Measurements from ENCODE around the gene BTNL9. TPM values are rescaled to one million over a fixed set of nuclear protein-coding genes. Genes with fewer than 3 reads are reported as not detected.

BTNL9 gene
- polyA plus RNA-seq, 3 donors = not detected

DNA sequence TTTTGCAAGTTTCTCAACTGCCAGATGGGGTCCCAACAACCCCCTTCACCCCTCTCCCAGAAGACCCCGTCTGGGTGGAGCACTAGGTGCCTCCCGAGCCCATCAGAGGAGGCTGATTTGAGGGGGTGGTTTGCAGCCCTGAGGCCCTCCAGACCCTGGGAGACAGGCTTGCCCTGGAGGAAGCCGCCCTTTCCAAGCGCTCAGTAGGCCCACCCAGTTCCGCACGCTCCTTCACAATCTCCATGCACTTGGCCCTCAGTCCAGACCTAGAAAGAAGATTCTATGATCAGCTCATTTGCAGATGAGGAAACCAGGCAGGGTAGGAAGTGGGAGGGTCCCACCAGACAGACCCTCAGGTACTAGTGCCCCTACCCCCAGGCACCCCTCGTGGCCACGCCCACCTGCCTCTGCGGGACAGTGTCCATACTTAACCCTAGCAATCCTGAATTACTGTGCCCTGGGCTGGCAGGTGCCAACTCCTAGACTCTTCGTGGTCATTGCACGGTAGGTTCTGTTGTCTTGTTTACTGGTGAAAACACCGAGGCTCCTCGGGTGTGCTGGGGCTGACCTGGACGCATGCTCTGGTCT is 68.6 kb downstream of the BTNL9 start:
- Mint-ChIP-seq H3K27me3 (ENCODE audit: low read depth in 3 of 3) (peaks cover 35 to 68% (median 45%) of the 10 kb centered on the region in 3 donors), H3K9me3 (peaks cover 0 to 12% (median 2%) of the 10 kb centered on the region in 7 donors), H3K4me1 (peaks cover 10% of the 10 kb centered on the region), H3K27ac (no peak overlapping the region), H3K36me3 (peaks cover 0 to 1% of the 10 kb centered on the region in 2 donors), H3K4me3 (no peak overlapping the region)
- Histone ChIP-seq H3K27ac (ENCODE audit: low read depth in 1 of 2, low read length in 2 of 2) (no peak overlapping the region), H2AFZ (ENCODE audit: insufficient read depth, low read depth, low read length, poor library complexity, severe bottlenecking) (no peak overlapping the region), H3K27me3 (ENCODE audit: control insufficient read depth in 2 of 2, insufficient read depth in 2 of 2, low read length in 2 of 2) (peaks cover 2 to 29% of the 10 kb centered on the region in 2 donors), H3K4me3 (replicated peaks in 1 of 3; ENCODE audit: low read depth in 2 of 3, low read length in 3 of 3) (no peak overlapping the region), H3K4me2 (replicated peaks; ENCODE audit: extremely low read depth, low read length, poor library complexity, severe bottlenecking) (no peak overlapping the region), H3K36me3 (replicated peaks in 1 of 2; ENCODE audit: control insufficient read depth in 1 of 2, insufficient read depth in 2 of 2, low read length in 2 of 2) (no peaks in the 10 kb centered on the region), H3K4me1 (ENCODE audit: control insufficient read depth in 1 of 2, insufficient read depth in 2 of 2, low read length in 2 of 2) (no peaks in the 10 kb centered on the region), H3K79me2 (ENCODE audit: insufficient read depth, low read length) (no peaks in the 10 kb centered on the region), H4K20me1 (ENCODE audit: insufficient read depth, low read length) (no peaks in the 10 kb centered on the region), H3K9ac (ENCODE audit: insufficient read depth, low read length, poor library complexity, severe bottlenecking) (no peak overlapping the region), H3K9me3 (replicated peaks in 1 of 2; ENCODE audit: control insufficient read depth in 1 of 2, insufficient read depth in 1 of 2, low read length in 2 of 2) (no peaks in the 10 kb centered on the region)
- TF ChIP-seq, protein P1, sequence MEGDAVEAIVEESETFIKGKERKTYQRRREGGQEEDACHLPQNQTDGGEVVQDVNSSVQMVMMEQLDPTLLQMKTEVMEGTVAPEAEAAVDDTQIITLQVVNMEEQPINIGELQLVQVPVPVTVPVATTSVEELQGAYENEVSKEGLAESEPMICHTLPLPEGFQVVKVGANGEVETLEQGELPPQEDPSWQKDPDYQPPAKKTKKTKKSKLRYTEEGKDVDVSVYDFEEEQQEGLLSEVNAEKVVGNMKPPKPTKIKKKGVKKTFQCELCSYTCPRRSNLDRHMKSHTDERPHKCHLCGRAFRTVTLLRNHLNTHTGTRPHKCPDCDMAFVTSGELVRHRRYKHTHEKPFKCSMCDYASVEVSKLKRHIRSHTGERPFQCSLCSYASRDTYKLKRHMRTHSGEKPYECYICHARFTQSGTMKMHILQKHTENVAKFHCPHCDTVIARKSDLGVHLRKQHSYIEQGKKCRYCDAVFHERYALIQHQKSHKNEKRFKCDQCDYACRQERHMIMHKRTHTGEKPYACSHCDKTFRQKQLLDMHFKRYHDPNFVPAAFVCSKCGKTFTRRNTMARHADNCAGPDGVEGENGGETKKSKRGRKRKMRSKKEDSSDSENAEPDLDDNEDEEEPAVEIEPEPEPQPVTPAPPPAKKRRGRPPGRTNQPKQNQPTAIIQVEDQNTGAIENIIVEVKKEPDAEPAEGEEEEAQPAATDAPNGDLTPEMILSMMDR (IDR thresholded peaks at IDR 0.05) = no peak
- intact Hi-C loops (cut with micrococcal nuclease) = no loop called here
- 78% methylated on average over 9 of the region's 14 CpGs for WGBS (ENCODE audit: insufficient coverage)
- DNase-seq = no peak

DNA sequence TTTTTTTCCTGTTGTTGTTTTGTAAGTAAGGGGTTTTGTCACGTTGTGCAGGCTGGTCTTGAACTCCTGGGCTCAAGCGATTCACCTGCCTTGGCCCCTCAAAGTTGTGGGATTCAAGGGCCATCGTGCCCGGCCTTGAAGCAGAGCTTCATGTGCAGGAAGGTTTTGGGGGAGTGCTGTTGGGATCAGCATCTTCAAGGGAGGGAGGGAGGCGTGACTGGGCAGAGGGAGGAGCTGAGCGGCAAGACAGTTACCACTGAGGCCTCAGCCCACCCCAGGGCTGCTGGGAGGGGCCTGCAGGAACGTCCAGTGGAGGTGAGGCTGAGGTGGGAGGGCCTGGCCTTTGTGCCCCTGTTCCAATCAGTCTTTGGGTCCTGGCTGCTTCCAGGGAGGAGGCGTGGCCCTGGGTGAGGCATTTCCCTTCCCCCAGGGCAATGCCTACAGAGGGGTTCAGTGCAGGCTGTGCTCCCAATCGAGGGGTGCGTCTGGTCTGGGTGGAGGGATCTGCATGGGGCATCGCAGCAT is 69.5 kb downstream of the BTNL9 start:
- Mint-ChIP-seq H3K4me3 (peak overlapping the region in 1 of 2 donors; percentile 9), H3K27me3 (ENCODE audit: low read depth in 3 of 3) (peaks cover 38 to 67% (median 44%) of the 10 kb centered on the region in 3 donors), H3K4me1 (peaks cover 5% of the 10 kb centered on the region), H3K36me3 (no peaks in the 10 kb centered on the region), H3K27ac (peak overlapping the region in 1 of 7 donors; percentile 25), H3K9me3 (peaks cover 0 to 8% (median 6%) of the 10 kb centered on the region in 7 donors)
- no peak overlapping the region for H3K4me2 ChIP-seq (replicated peaks; ENCODE audit: extremely low read depth, low read length, poor library complexity, severe bottlenecking)
- H4K20me1 ChIP-seq (ENCODE audit: insufficient read depth, low read length) = no peaks in the 10 kb centered on the region
- TF ChIP-seq, protein P1 (IDR thresholded peaks at IDR 0.05) = no peak
- no peaks in the 10 kb centered on the region for H3K36me3 ChIP-seq (replicated peaks in 1 of 2; ENCODE audit: control insufficient read depth in 1 of 2, insufficient read depth in 2 of 2, low read length in 2 of 2)
- 62% methylated on average over 7 of the region's 11 CpGs for WGBS (ENCODE audit: insufficient coverage)
- intact Hi-C loops (cut with micrococcal nuclease) = no loop called here
- peaks cover 0 to 33% of the 10 kb centered on the region in 2 donors for H3K27me3 ChIP-seq (ENCODE audit: control insufficient read depth in 2 of 2, insufficient read depth in 2 of 2, low read length in 2 of 2)
- H3K4me3 ChIP-seq (replicated peaks in 1 of 3; ENCODE audit: low read depth in 2 of 3, low read length in 3 of 3) = no peak overlapping the region
- H2AFZ ChIP-seq (ENCODE audit: insufficient read depth, low read depth, low read length, poor library complexity, severe bottlenecking) = no peak overlapping the region
- H3K9ac ChIP-seq (ENCODE audit: insufficient read depth, low read length, poor library complexity, severe bottlenecking) = no peak overlapping the region
- H3K27ac ChIP-seq (ENCODE audit: low read depth in 1 of 2, low read length in 2 of 2) = no peak overlapping the region
- H3K9me3 ChIP-seq (replicated peaks in 1 of 2; ENCODE audit: control insufficient read depth in 1 of 2, insufficient read depth in 1 of 2, low read length in 2 of 2) = peaks cover 5 to 8% of the 10 kb centered on the region in 2 donors
- DNase-seq = no peak
- H3K79me2 ChIP-seq (ENCODE audit: insufficient read depth, low read length) = no peaks in the 10 kb centered on the region
- no peaks in the 10 kb centered on the region for H3K4me1 ChIP-seq (ENCODE audit: control insufficient read depth in 1 of 2, insufficient read depth in 2 of 2, low read length in 2 of 2)

Data from CD14-positive monocyte (primary cell).